GM12878 (cell line): ENCODE data around the gene ITGAD.

Experiments
- POLR2A ChIP-seq: IDR thresholded peaks from 2 replicates; pipeline ENCODE4 v1.6.1; 2011; ENCODE audit warnings: low read depth, mild to moderate bottlenecking, low read length
- TF ChIP-seq, protein P1 (sequence below): IDR thresholded peaks from 2 replicates; pipeline ENCODE4 v1.6.1; 2011; ENCODE audit warnings: low read depth, mild to moderate bottlenecking, low read length, moderate library complexity, borderline replicate concordance; ENCODE audit errors: extremely low read depth
- TF ChIP-seq, protein P2 (sequence below), 3 experiments: IDR thresholded peaks in 2 of 3; conservative IDR thresholded peaks in 1 of 3; 2 replicates each; pipeline ENCODE4 v1.5.1; 2011; ENCODE audit warnings: low read depth in 3 of 3, low read length in 3 of 3, mild to moderate bottlenecking in 3 of 3, control low read depth in 2 of 3, moderate library complexity in 2 of 3, inconsistent platforms in 1 of 3, mixed read lengths in 1 of 3; ENCODE audit not compliant: control insufficient read depth in 2 of 3, insufficient read depth in 1 of 3; ENCODE audit errors: extremely low read depth in 1 of 3

DNA sequence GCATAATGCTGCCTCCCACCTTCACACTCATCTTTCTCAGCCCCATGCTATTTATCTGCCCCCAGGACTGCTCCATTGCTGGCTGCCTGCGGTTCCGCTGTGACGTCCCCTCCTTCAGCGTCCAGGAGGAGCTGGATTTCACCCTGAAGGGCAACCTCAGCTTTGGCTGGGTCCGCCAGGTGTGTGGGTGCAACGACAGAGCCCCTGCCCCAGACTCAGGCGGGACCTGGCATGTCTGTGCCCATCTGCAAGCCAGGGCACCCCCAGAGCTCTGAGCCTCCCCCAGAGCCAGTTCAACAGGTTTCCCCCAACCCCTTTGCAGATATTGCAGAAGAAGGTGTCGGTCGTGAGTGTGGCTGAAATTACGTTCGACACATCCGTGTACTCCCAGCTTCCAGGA is 12.9 kb upstream of the ITGAD start:
- TF ChIP-seq, protein P1, sequence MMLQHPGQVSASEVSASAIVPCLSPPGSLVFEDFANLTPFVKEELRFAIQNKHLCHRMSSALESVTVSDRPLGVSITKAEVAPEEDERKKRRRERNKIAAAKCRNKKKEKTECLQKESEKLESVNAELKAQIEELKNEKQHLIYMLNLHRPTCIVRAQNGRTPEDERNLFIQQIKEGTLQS = no peak
- TF ChIP-seq, protein P2, sequence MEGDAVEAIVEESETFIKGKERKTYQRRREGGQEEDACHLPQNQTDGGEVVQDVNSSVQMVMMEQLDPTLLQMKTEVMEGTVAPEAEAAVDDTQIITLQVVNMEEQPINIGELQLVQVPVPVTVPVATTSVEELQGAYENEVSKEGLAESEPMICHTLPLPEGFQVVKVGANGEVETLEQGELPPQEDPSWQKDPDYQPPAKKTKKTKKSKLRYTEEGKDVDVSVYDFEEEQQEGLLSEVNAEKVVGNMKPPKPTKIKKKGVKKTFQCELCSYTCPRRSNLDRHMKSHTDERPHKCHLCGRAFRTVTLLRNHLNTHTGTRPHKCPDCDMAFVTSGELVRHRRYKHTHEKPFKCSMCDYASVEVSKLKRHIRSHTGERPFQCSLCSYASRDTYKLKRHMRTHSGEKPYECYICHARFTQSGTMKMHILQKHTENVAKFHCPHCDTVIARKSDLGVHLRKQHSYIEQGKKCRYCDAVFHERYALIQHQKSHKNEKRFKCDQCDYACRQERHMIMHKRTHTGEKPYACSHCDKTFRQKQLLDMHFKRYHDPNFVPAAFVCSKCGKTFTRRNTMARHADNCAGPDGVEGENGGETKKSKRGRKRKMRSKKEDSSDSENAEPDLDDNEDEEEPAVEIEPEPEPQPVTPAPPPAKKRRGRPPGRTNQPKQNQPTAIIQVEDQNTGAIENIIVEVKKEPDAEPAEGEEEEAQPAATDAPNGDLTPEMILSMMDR (IDR thresholded peaks at IDR 0.05 in 2 of 3, conservative IDR thresholded peaks at IDR 0.05 in 1 of 3; ENCODE audit: control insufficient read depth in 2 of 3, extremely low read depth in 1 of 3, insufficient read depth in 1 of 3, low read depth in 3 of 3, low read length in 3 of 3) = no peak
- TF ChIP-seq POLR2A = no peak
